GM23248 (cell line): ENCODE measurements around the gene NRG3. TPM values are rescaled to one million over a fixed set of nuclear protein-coding genes. Genes with fewer than 3 reads are reported as not detected.

Source experiments
- DNase-seq: peaks from one replicate; pipeline ENCODE4 v3.0.0-alpha.2; 2015
- H2AFZ ChIP-seq: fragments of 200-600 bp; sonication (generic); 2 replicates; pipeline ENCODE4 v1.6.1; 2016; ENCODE audit warnings: antibody characterized with exemption
- H3F3A ChIP-seq: fragments of 200-600 bp; sonication (generic); 2 replicates; pipeline ENCODE4 v1.6.1; 2016; ENCODE audit warnings: mild to moderate bottlenecking, antibody characterized with exemption, mixed run types; ENCODE audit not compliant: insufficient read depth
- H3K27ac ChIP-seq: fragments of 200-600 bp; sonication (generic); 2 replicates; pipeline ENCODE4 v1.5.1; 2016; ENCODE audit warnings: mild to moderate bottlenecking
- H3K27me3 ChIP-seq: fragments of 200-600 bp; sonication (generic); replicated peaks from 2 replicates; pipeline ENCODE4 v1.6.1; 2016; ENCODE audit warnings: mild to moderate bottlenecking; ENCODE audit not compliant: insufficient read depth
- H3K36me3 ChIP-seq: fragments of 200-600 bp; sonication (generic); 2 replicates; pipeline ENCODE4 v1.6.1; 2016; ENCODE audit warnings: low read depth, mild to moderate bottlenecking
- H3K4me1 ChIP-seq: fragments of 200-600 bp; sonication (generic); 2 replicates; pipeline ENCODE4 v1.6.1; 2016; ENCODE audit warnings: mild to moderate bottlenecking; ENCODE audit not compliant: insufficient read depth
- H3K4me2 ChIP-seq: fragments of 200-600 bp; sonication (generic); one replicate; pipeline ENCODE4 v1.6.1; 2016; ENCODE audit warnings: mild to moderate bottlenecking; ENCODE audit not compliant: unreplicated experiment
- H3K4me3 ChIP-seq: fragments of 200-600 bp; sonication (generic); 2 replicates; pipeline ENCODE4 v1.5.1; 2016; ENCODE audit warnings: mild to moderate bottlenecking
- H3K79me2 ChIP-seq: fragments of 200-600 bp; sonication (generic); 2 replicates; pipeline ENCODE4 v1.6.1; 2016; ENCODE audit warnings: mild to moderate bottlenecking; ENCODE audit not compliant: insufficient read depth
- H3K9ac ChIP-seq: fragments of 200-600 bp; sonication (generic); 2 replicates; pipeline ENCODE4 v1.6.1; 2016; ENCODE audit warnings: mild to moderate bottlenecking
- H3K9me2 ChIP-seq: fragments of 200-600 bp; sonication (generic); 2 replicates; pipeline ENCODE4 v1.6.1; 2016; ENCODE audit warnings: mixed run types, mild to moderate bottlenecking, moderate library complexity; ENCODE audit not compliant: insufficient read depth
- H3K9me3 ChIP-seq: fragments of 200-600 bp; sonication (generic); one replicate; pipeline ENCODE4 v1.6.1; 2017; ENCODE audit warnings: low read depth
- H4K20me1 ChIP-seq: fragments of 200-600 bp; sonication (generic); 2 replicates; pipeline ENCODE4 v1.6.0; 2016; ENCODE audit not compliant: insufficient read depth
- EZH2 ChIP-seq: fragments of 200-600 bp; sonication (generic); IDR thresholded peaks from 2 replicates; pipeline ENCODE4 v1.6.1; 2018; ENCODE audit warnings: antibody characterized with exemption, mild to moderate bottlenecking; ENCODE audit not compliant: insufficient read depth, poor library complexity, severe bottlenecking
- EZH2phosphoT487 ChIP-seq: fragments of 200-600 bp; sonication (generic); IDR thresholded peaks from 2 replicates; pipeline ENCODE4 v1.6.1; 2018; ENCODE audit warnings: antibody characterized with exemption, moderate library complexity, mild to moderate bottlenecking, low read depth; ENCODE audit not compliant: insufficient read depth
- WGBS, 2 experiments: methylation state at CpG; one replicate each; pipeline ENCODE4 v1.1.6; 2015 to 2017; ENCODE audit warnings: low lambda C conversion rate in 2 of 2, low coverage in 1 of 2; ENCODE audit errors: missing lambda C conversion rate in 2 of 2; 5-methylcytosine and 5-hydroxymethylcytosine counted together
- in situ Hi-C: fragments of 300-500 bp; cut with MboI; formaldehyde crosslinking; loops from 2 replicates; pipeline ENCODE4 v1.15.0; 2020
- polyA plus RNA-seq: library from polyadenylated mRNA; unstranded; fragments of >200 nt; fragmentation: Nextera tagmentation; extraction: Ambion mirVana; gene quantifications from 2 replicates; pipeline ENCODE4 v1.2.1, GENCODE V29; 2016
- total RNA-seq: library from RNA; depleted of rRNA; stranded (reverse); fragments of >200 nt; shearing (Covaris generic); gene quantifications from 2 replicates; pipeline ENCODE4 v1.2.3, GENCODE V29; 2014

The NRG3 gene
- total and polyA plus RNA-seq, 2 experiments from 2014 or later, result not detected

DNA sequence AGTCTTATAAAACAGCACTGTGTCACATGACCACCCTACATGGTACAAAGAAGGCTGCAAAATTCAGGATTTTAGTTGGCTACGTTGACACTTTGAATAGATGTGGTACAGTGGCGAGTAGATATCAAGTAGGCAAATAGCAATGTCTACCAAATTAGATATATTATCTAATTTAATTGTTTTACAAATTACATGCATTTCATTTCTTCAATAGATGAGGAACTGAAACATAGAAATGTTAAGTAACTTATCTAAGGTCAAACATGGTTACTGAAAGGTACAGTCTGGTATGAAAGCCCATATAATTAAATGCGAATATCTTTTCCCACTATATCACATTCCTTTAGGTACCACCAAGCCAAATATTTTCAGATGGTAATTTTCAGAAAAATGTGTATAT is 972.2 kb downstream of the NRG3 start:
- H3K79me2 ChIP-seq, result no peaks in the 10 kb centered on the region
- in situ Hi-C loops, result no loop called here
- no peaks in the 10 kb centered on the region for H3K36me3 ChIP-seq
- H3K9me3 ChIP-seq, result no peaks in the 10 kb centered on the region
- no peaks in the 10 kb centered on the region for H3K9me2 ChIP-seq
- 0 out of 2 replicates have a peak, but pooled peaks cover 7% of the 10 kb centered on the region for H3K27me3 ChIP-seq
- no peak for DNase-seq
- H2AFZ ChIP-seq, result no peak overlapping the region
- H3K27ac ChIP-seq, result no peak overlapping the region
- H3F3A ChIP-seq, result no peaks in the 10 kb centered on the region
- 31 to 35% methylated on average over 3 of the region's 3 CpGs for WGBS, 2 experiments
- no peak overlapping the region for H3K9ac ChIP-seq
- no peak overlapping the region for H3K4me2 ChIP-seq
- no peak for TF ChIP-seq EZH2phosphoT487
- TF ChIP-seq EZH2, result no peak
- H4K20me1 ChIP-seq, result no peaks in the 10 kb centered on the region
- no peaks in the 10 kb centered on the region for H3K4me1 ChIP-seq
- H3K4me3 ChIP-seq, result no peak overlapping the region

DNA sequence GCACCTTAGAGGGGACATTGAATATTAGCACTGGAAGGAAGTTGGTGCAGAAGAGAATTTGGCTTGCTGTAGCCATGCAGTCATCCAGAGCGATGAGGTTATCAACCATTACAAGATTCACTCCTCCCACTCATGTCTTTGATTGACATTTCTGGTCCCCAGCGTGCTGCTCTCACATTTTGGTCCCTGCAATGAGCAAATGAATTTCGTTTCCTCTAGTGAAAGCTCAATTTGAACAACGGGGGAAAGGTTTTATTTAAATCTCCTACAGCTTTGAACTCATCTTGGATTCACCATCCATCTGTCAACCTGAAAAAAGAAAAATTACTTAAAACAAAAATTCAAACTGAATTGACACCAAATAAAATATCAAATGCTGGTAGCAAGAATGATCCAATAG is 975.2 kb downstream of the NRG3 start:
- 29 to 33% methylated on average over 4 of the region's 4 CpGs for WGBS, 2 experiments

DNA sequence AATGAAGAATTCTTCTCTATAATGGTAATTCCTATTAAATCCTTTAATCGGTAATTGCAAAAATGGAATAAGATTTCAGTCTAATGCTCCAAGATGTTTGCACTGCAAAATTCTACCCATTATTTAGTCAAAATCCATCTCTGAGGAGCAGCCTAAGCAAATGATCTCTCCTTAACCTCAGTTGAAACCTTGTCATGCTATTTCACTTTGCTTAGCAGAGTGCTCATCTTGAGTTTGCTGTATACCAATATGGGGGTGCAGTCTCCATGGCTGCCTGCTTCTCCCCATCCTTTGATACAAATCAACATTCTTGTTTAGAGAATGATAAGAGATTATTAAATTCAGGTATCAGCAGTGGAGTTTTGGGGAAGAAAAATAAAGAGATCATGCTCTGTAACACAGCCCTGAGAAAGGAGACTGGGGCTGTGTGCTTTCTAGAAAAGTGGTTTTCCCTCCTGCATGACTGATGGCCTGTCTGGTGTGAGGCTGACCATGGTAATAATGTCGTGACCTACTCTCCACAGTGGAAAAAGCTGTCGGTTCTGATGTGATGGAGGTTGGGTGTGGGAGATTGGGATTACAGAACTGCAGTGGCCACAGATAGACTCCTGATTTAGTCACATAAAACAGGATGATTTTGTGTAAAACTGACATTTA is 982.1 kb downstream of the NRG3 start:
- no peaks in the 10 kb centered on the region for H3K4me1 ChIP-seq
- H3K9me2 ChIP-seq, result no peaks in the 10 kb centered on the region
- 35 to 37% methylated on average over 3 of the region's 3 CpGs for WGBS, 2 experiments
- no peak overlapping the region for H3K4me3 ChIP-seq
- DNase-seq, result no peak
- no peaks in the 10 kb centered on the region for H3K79me2 ChIP-seq
- no peak overlapping the region for H3K9ac ChIP-seq
- H3F3A ChIP-seq, result no peaks in the 10 kb centered on the region
- H3K27ac ChIP-seq, result no peak overlapping the region
- no peaks in the 10 kb centered on the region for H3K9me3 ChIP-seq
- no peaks in the 10 kb centered on the region for H4K20me1 ChIP-seq
- in situ Hi-C loops, result no loop called here
- H3K4me2 ChIP-seq, result no peak overlapping the region
- no peaks in the 10 kb centered on the region for H3K36me3 ChIP-seq
- no peak for TF ChIP-seq EZH2
- TF ChIP-seq EZH2phosphoT487, result no peak
- no peak overlapping the region for H2AFZ ChIP-seq
- 0 out of 2 replicates have a peak, but pooled peaks cover 6% of the 10 kb centered on the region for H3K27me3 ChIP-seq

More for the DNA sequence above, 975.2 kb downstream of the NRG3 start:
- no peak overlapping the region for H3K4me2 ChIP-seq
- no peak overlapping the region for H3K9ac ChIP-seq
- no peak for TF ChIP-seq EZH2phosphoT487
- TF ChIP-seq EZH2, result no peak
- no peak overlapping the region for H3K4me3 ChIP-seq
- no peaks in the 10 kb centered on the region for H3K79me2 ChIP-seq
- H3K9me3 ChIP-seq, result no peaks in the 10 kb centered on the region
- H4K20me1 ChIP-seq, result no peaks in the 10 kb centered on the region
- no peak overlapping the region for H2AFZ ChIP-seq
- in situ Hi-C loops, result no loop called here
- no peaks in the 10 kb centered on the region for H3K9me2 ChIP-seq
- DNase-seq, result no peak
- no peaks in the 10 kb centered on the region for H3K4me1 ChIP-seq
- H3K36me3 ChIP-seq, result no peaks in the 10 kb centered on the region
- H3K27ac ChIP-seq, result no peak overlapping the region
- H3F3A ChIP-seq, result no peaks in the 10 kb centered on the region
- no peaks in the 10 kb centered on the region for H3K27me3 ChIP-seq

- in situ Hi-C loops, result no loop called here
- TF ChIP-seq EZH2phosphoT487 (no peak), EZH2 (no peak)
- DNase-seq, result no peak
- Histone ChIP-seq H3K27ac (no peak overlapping the region), H3K4me2 (no peak overlapping the region), H4K20me1 (no peaks in the 10 kb centered on the region), H3K4me1 (peaks cover 4% of the 10 kb centered on the region; the same call in 1 of the 2 replicates), H3K79me2 (no peaks in the 10 kb centered on the region), H3K27me3 (0 out of 2 replicates have a peak, but pooled peaks cover 4% of the 10 kb centered on the region), H2AFZ (no peak overlapping the region), H3K36me3 (no peaks in the 10 kb centered on the region), H3K9ac (no peak overlapping the region), H3K9me3 (no peaks in the 10 kb centered on the region), H3F3A (0 out of 2 replicates have a peak, but pooled peaks cover 4% of the 10 kb centered on the region), H3K9me2 (no peaks in the 10 kb centered on the region), H3K4me3 (no peak overlapping the region)
- WGBS, 2 experiments, result 56 to 67% methylated on average over 2 of the region's 2 CpGs
Observed at GRCh38 chr10:82861889-82862288, 986.9 kb downstream of the NRG3 start.
